NT2/D1 (cell line): Measurements from ENCODE around the gene NR2E1.

ENCODE experiments used
- SUZ12 ChIP-seq: IDR thresholded peaks from 2 replicates; pipeline ENCODE4 v1.6.1; 2011; ENCODE audit not compliant: insufficient read length, insufficient read depth; ENCODE audit errors: extremely low read depth
- ZNF274 ChIP-seq: IDR thresholded peaks from 2 replicates; pipeline ENCODE4 v1.6.1; 2011; ENCODE audit warnings: mild to moderate bottlenecking, low read depth, low read length

- no peak for TF ChIP-seq ZNF274
- no peak for TF ChIP-seq SUZ12
Observed at GRCh38 chr6:108170332-108171290, 4.8 kb downstream of the NR2E1 start.
